GM12878 (cell line): ENCODE measurements around the gene PPP2R3B.

Experiments used
- CEBPB ChIP-seq, 2 experiments: fragments of 150-350 bp in 1 of 2; IDR thresholded peaks; 2 replicates each; pipeline ENCODE4 v1.6.1; 2012 to 2014; ENCODE audit warnings: low read depth in 2 of 2, low read length in 2 of 2, borderline replicate concordance in 1 of 2, inconsistent platforms in 1 of 2
- CTCF ChIP-seq, 3 experiments: IDR thresholded peaks in 2 of 3; conservative IDR thresholded peaks in 1 of 3; 2 replicates each; pipeline ENCODE4 v1.5.1; 2011; ENCODE audit warnings: low read depth in 3 of 3, low read length in 3 of 3, mild to moderate bottlenecking in 3 of 3, control low read depth in 2 of 3, moderate library complexity in 2 of 3, inconsistent platforms in 1 of 3, mixed read lengths in 1 of 3; ENCODE audit not compliant: control insufficient read depth in 2 of 3, insufficient read depth in 1 of 3; ENCODE audit errors: extremely low read depth in 1 of 3
- E2F8 ChIP-seq: fragments of 450-650 bp; IDR thresholded peaks from 2 replicates; pipeline ENCODE4 v1.6.1; 2018; ENCODE audit warnings: mild to moderate bottlenecking, low read depth, moderate library complexity; ENCODE audit not compliant: partially characterized antibody
- EZH2 ChIP-seq: IDR thresholded peaks from 2 replicates; pipeline ENCODE4 v1.6.1; 2012; ENCODE audit warnings: low read depth, mild to moderate bottlenecking, control low read depth, inconsistent platforms, low read length, borderline replicate concordance; ENCODE audit not compliant: control insufficient read depth
- FOXM1 ChIP-seq: IDR thresholded peaks from 2 replicates; pipeline ENCODE4 v1.6.1; 2012; ENCODE audit warnings: low read depth, mild to moderate bottlenecking, inconsistent platforms, low read length, moderate library complexity
- JUND ChIP-seq: IDR thresholded peaks from 2 replicates; pipeline ENCODE4 v1.6.1; 2012; ENCODE audit warnings: low read depth, mild to moderate bottlenecking, low read length, improper control_type of control experiment, moderate library complexity
- POLR2A ChIP-seq: IDR thresholded peaks from 2 replicates; pipeline ENCODE4 v1.6.1; 2011; ENCODE audit warnings: low read depth, mild to moderate bottlenecking, low read length
- RBBP5 ChIP-seq: fragments of 200-600 bp; sonication (generic); conservative IDR thresholded peaks from 2 replicates; pipeline ENCODE4 v1.6.1; 2016
- SPI1 ChIP-seq: IDR thresholded peaks from 2 replicates; pipeline ENCODE4 v1.6.1; 2011; ENCODE audit warnings: low read depth, mild to moderate bottlenecking, low read length, moderate library complexity, borderline replicate concordance; ENCODE audit not compliant: insufficient read depth
- TAF1 ChIP-seq: IDR thresholded peaks from 2 replicates; pipeline ENCODE4 v1.6.1; 2011; ENCODE audit warnings: mild to moderate bottlenecking, low read depth, low read length, borderline replicate concordance
- YBX1 ChIP-seq: fragments of 450-650 bp; IDR thresholded peaks from 2 replicates; pipeline ENCODE4 v1.6.1; 2016; ENCODE audit warnings: antibody characterized with exemption
- ZSCAN29 ChIP-seq: fragments of 450-650 bp; IDR thresholded peaks from 2 replicates; pipeline ENCODE4 v1.6.1; 2017; ENCODE audit warnings: mild to moderate bottlenecking, moderate library complexity

- no peak for TF ChIP-seq E2F8
- TF ChIP-seq YBX1: no peak
- TF ChIP-seq CTCF (IDR thresholded peaks at IDR 0.05 in 2 of 3, conservative IDR thresholded peaks at IDR 0.05 in 1 of 3; ENCODE audit: control insufficient read depth in 2 of 3, extremely low read depth in 1 of 3, insufficient read depth in 1 of 3, low read depth in 3 of 3, low read length in 3 of 3): no peak
- TF ChIP-seq EZH2: no peak
- TF ChIP-seq SPI1: no peak
- no peak for TF ChIP-seq JUND
- TF ChIP-seq FOXM1: no peak
- TF ChIP-seq POLR2A: no peak
- TF ChIP-seq RBBP5: no peak
- no peak for TF ChIP-seq TAF1
- TF ChIP-seq ZSCAN29: no peak
- TF ChIP-seq CEBPB (IDR thresholded peaks at IDR 0.05; ENCODE audit: borderline replicate concordance in 1 of 2, low read depth in 2 of 2, low read length in 2 of 2): no peak
Measured at GRCh38 chrX:360496-361150, 26.1 kb downstream of the PPP2R3B start.
